DLD1 (cell line): ENCODE data around the gene GEMIN2.
"Not testable (repeated sequence)": the region's sequence is repeated elsewhere in the genome, so short reads cannot be mapped to it uniquely, and the experiment has no call there.

Experiments
- in situ Hi-C: cut with HindIII; loops from 2 replicates; pipeline ENCODE4 v1.10.0; 2017; ENCODE audit warnings: low sequenced_read_pairs

GEMIN2 gene

DNA sequence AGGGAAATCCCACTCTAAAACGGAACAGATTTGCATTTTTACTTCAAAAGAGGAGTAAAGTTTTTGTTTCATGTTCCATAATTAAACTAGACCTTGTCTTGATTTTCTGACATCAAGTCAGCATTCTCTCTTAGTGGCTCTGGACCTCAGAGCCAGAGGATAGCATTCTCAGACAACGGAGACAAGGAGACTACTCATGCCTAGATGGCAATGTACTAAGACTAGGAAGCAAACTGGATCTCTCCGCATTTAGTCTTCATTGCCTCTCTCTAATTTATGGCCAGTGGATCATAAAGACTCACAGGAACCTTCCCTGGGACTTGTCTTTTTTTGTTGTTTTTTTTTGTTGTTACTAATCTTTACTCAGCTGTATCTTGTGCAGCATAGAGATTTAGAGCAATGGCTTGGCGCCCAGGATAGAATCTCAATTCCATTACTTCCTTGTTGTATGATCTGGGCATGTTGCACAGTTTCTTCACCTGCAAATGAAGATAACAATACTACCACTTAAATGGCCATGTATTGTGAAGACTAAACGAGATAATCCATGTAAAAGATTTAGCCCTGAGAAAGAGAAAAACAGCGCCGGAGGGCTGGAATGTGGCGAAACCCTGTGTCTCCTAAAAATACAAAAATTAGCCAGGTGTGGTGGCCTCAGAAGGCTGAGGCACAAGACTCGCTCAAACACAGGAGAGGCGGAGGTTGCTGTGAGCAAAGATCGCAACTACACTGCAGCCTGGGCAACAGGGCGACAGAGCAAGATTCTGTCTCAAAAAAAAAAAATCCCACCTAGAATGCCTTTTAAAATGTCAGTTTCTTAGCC is 4.0 kb upstream of the GEMIN2 start:
- in situ Hi-C loops: no loop called here

DNA sequence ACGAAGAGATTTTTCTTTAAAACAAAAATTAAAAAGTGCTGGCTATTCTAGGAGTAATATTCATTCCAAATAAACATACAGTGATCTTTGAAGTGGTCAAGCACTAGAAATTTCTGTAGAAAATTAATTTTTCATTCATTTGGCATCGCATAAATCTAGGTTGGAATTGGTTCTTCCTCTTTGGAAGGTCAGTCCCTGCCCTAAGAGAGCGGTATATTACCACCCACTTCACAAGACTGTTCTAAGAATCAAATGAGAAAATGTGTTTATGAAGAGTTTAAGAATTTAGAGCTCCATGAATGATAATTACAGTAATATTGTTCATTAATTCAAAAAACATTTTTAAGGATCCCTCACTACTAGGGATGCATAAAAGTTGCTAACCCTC is 444 bp upstream of the GEMIN2 start:
- in situ Hi-C loops: no loop called here

DNA sequence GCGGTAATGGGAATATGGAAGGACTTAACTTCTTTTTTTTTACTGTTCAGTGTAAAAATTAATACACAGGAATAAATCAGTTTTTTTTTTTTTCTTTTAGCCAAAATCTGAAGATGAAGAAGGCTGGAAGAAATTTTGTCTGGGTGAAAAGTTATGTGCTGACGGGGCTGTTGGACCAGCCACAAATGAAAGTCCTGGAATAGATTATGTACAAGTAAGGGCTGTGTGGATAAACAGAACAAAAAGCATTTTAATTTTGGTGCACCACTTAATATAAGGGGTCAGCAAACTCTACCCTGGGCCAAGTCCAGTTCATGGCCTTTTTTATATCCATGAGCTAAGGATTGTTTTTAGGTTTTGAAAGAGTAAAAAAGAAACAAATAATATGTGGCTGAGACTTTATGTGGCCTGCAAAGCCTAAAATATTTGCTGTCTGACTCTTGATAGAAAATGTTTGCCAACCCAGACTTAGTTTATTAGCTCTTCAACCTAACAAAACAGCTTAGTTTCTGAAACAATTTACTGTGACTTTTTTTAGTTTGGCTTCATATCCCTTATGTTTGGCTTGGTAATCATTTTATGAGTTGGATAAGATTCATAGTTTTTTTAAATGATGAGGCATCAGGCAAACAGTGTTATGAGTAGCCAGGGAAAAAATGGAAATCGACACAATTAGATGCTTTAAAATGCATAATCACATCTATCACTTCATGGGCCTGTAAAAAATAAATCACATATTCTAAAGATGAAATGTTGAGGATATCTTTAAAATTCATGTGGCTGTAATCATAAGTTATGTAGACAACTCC is 8.4 kb downstream of the GEMIN2 start:
- in situ Hi-C loops: no loop called here

- in situ Hi-C loops: not testable (repeated sequence)
Measured at GRCh38 chr14:39137835-39138234, 23.7 kb downstream of the GEMIN2 start.

GRCh38 chr14:39138440-39138839 is 24.3 kb downstream of the GEMIN2 start:
- in situ Hi-C loops: no loop called here

DNA sequence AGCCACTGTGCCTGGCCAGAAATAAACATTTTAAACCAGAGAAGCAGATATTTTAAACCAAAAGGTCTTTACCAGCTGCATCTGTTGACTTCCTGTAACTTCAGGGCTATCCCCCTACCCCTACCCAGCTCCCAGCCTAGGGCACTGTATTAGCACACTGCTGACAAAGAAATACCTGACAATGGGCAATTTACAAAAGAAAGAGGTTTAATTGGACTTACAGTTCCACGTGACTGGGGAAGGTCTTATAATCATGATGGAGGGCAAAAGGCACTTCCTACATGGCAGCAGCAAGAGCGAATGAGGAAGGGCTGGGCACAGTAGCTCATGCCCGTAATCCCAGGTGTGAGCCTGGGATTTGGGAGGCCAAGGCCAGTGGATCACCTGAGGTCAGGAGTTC is 26.0 kb downstream of the GEMIN2 start:
- in situ Hi-C loops: no loop called here

DNA sequence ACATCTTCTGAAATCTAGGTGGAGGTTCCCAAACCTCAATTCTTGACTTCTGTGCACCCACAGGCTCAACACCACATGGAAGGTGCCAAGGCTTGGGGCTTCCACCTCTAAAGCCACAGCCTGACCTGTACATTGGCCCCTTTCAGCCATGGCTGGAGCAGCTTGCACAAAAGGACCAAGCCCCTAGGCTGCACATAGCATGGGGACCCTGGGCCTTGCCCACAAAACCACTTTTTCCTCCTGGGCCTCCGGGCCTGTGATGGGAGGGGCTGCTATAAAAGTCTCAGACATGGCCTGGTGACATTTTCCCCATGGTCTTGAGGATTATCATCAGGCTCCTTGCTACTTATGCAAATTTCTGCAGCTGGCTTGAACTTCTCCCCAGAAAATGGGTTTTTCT is 27.5 kb downstream of the GEMIN2 start:
- in situ Hi-C loops: not testable (repeated sequence)

GRCh38 chr14:39143226-39143625 is 29.1 kb downstream of the GEMIN2 start:
- in situ Hi-C loops: not testable (repeated sequence)

DNA sequence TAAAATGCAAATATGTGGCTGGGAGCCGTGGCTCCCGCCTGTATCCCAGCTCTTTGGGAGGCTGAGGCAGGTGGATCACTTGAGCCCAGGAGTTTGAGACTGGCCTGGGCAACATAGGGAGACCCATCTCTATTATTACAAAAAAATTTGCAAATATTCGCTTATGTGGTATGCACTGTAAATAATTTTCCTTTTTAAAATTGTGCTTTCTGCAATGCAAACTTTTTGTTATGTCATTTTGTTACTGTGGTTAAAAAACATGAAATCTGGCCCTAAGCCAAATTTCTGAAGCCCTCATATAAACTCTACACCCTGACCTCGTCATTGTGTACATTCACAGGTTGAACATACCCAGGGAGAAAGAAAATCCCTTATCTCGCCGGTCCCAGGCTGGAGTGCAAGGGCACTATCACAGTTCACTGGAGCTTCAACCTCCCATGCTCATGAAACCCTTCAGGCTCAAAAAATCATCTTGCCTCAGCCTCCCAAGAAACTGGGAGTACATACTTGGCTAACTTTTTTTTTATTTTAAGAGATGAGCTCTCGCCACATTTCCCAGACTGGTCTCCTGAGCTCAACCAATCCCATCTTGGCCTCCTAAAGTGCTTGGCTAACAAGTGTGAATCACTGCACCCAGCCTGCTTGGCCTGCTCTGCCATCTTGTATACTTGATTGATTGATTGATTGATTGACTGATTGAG is 31.3 kb downstream of the GEMIN2 start:
- in situ Hi-C loops: no loop called here

GRCh38 chr14:39154594-39155189 is 40.6 kb downstream of the GEMIN2 start:
- in situ Hi-C loops: no loop called here

DNA sequence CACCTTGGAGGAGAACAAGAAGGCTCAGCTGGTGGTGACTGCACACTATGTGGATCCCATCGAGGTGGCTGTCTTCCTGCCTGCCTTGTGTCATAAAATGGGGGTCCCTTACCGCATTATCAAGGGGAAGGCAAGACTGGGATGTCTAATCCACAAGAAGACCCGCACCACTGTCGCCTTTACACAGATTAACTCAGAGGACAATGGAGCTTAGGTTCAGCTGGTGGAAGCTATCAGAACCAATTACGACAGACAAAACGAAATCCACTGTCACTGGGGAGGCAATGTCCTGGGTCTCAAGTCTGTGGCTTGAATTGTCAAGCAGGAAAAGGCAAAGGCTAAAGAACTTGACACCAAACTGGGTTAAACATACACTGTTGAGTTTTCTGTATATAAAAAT is 43.4 kb downstream of the GEMIN2 start:
- in situ Hi-C loops: no loop called here

DNA sequence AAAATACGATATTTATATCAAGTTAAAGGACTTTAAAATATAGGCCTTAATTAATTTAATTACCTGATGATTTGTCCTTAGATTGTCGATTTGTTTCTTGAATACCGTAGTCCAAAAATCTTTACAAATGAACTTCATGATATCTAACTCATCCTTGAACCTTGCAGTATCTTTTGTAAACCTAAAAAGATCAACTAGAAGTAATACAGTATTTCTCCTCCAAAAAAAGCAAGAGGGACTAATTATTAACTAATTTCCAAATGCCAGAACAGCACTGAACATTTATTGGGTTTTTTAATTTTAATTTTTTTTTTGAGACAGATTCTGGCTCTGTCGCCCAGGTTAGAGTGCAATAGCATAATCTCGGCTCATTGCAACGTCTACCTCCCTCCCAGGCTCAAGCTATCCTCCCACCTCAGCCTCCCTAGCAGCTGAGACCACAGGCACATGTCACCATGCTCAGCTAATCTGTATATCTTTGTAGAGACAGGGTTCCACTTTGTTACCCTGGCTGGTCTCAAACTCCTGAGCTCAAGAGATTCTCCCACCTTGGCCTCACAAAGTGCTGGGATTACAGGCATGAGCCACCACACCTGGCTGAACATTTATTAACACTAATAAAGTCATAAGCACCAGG is 44.2 kb downstream of the GEMIN2 start:
- in situ Hi-C loops: no loop called here

GRCh38 chr14:39160494-39160893 is 46.4 kb downstream of the GEMIN2 start:
- in situ Hi-C loops: no loop called here

DNA sequence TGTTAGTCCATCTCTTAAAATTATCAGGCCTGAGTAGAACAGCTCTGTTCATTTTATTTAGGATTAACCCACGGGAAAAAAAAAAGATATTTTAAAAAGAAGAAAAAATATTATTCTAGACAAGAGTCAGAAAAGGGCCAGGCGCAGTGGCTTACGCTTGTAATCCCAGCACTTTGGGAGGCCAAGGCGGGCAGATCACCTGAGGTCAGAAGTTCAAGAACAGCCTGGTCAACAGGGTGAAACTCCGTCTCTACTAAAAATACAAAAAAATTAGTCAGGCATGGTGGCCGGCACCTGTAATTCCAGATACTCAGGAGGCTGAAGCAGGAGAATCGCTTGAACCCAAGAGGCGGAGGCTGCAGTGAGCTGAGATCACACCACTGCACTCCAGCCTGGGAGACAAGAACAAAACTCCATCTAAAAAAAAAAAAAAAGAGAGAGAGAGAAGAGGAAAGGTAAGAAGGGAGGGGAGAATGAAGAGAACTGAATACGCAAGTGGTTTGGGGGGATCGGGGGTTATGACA is 53.7 kb downstream of the GEMIN2 start:
- in situ Hi-C loops: not testable (repeated sequence)

GRCh38 chr14:39168591-39168990 is 54.5 kb downstream of the GEMIN2 start:
- in situ Hi-C loops: no loop called here

- in situ Hi-C loops: no loop called here
Measured at GRCh38 chr14:39169541-39169900, 55.4 kb downstream of the GEMIN2 start.

DNA sequence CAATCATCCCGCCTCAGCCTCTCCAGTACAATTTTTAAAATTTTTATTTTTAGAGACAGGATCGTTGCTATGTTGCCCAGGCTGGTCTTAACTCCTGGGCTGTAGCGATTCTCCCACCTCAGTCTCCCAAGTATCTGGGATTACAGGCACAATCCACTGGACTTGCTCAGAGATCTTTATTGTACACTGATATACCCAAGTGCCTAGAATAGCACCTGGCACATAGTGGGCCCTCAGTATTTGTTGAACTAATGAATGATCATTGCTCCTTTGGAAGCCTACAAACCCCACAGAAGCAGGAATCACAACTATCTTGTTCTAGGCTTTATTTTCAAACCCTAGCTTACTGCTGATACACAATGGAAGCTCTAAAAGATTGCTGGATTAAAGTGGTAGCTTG is 59.1 kb downstream of the GEMIN2 start:
- in situ Hi-C loops: no loop called here

GRCh38 chr14:39174560-39175444 is 60.7 kb downstream of the GEMIN2 start, which contains the start of gene PNN:
PNN (plus strand) TSS chr14:39175254; CDS start chr14:39175280, 26 bp downstream.
- in situ Hi-C loops: no loop called here

GRCh38 chr14:39175445-39176262 is 61.5 kb downstream of the GEMIN2 start:
- in situ Hi-C loops: no loop called here
